HepG2 (cell line): Measurements from ENCODE around the gene CHRNG. TPM values are rescaled to one million over a fixed set of nuclear protein-coding genes. Genes with fewer than 3 reads are reported as not detected.

Experiments
- BCLAF1 ChIP-seq: fragments of 450-650 bp; IDR thresholded peaks from 2 replicates; pipeline ENCODE4 v1.6.1; 2017; ENCODE audit warnings: mild to moderate bottlenecking
- CTCF ChIP-seq: sonication (generic); formaldehyde crosslinking; IDR thresholded peaks from 2 replicates; pipeline ENCODE4 v1.5.0; 2020; ENCODE audit warnings: mild to moderate bottlenecking, missing genetic modification reagents, moderate library complexity
- MATR3 ChIP-seq: sonication (generic); formaldehyde crosslinking; IDR thresholded peaks from 2 replicates; pipeline ENCODE4 v1.4.0; 2020; ENCODE audit warnings: missing genetic modification reagents
- MEF2D ChIP-seq: sonication (generic); formaldehyde crosslinking; IDR thresholded peaks from 2 replicates; pipeline ENCODE4 v1.5.1; 2020; ENCODE audit warnings: mild to moderate bottlenecking, missing genetic modification reagents
- NFE2L2 ChIP-seq: fragments of 150-350 bp; IDR thresholded peaks from 2 replicates; pipeline ENCODE4 v1.6.1; 2014; ENCODE audit warnings: low read length
- PLSCR1 ChIP-seq: sonication (generic); formaldehyde crosslinking; IDR thresholded peaks from 2 replicates; pipeline ENCODE4 v1.5.0; 2020; ENCODE audit warnings: missing genetic modification reagents, mild to moderate bottlenecking, borderline replicate concordance
- ZBED4 ChIP-seq: sonication (generic); formaldehyde crosslinking; IDR thresholded peaks from 2 replicates; pipeline ENCODE4 v1.4.0; 2020; ENCODE audit warnings: missing genetic modification reagents, borderline replicate concordance
- ZGPAT ChIP-seq: IDR thresholded peaks from 2 replicates; pipeline ENCODE4 v1.6.1; 2016; ENCODE audit warnings: mild to moderate bottlenecking
- ZNF333 ChIP-seq: sonication (generic); formaldehyde crosslinking; IDR thresholded peaks from 2 replicates; pipeline ENCODE4 v1.4.0; 2020; ENCODE audit warnings: mild to moderate bottlenecking, missing genetic modification reagents, borderline replicate concordance
- ZNF501 ChIP-seq: sonication (generic); formaldehyde crosslinking; IDR thresholded peaks from 2 replicates; pipeline ENCODE4 v1.5.1; 2020; ENCODE audit warnings: mild to moderate bottlenecking, moderate library complexity, missing genetic modification reagents
- ZNF547 ChIP-seq: sonication (generic); formaldehyde crosslinking; IDR thresholded peaks from 2 replicates; pipeline ENCODE4 v1.5.1; 2020; ENCODE audit warnings: mild to moderate bottlenecking, missing genetic modification reagents
- ZNF598 ChIP-seq: sonication (generic); formaldehyde crosslinking; IDR thresholded peaks from 2 replicates; pipeline ENCODE4 v1.5.1; 2020; ENCODE audit warnings: mild to moderate bottlenecking, missing genetic modification reagents, borderline replicate concordance
- ZNF687 ChIP-seq: sonication (generic); formaldehyde crosslinking; IDR thresholded peaks from 2 replicates; pipeline ENCODE4 v1.5.1; 2020; ENCODE audit warnings: mild to moderate bottlenecking, missing genetic modification reagents, moderate library complexity
- polyA plus RNA-seq, 8 experiments: library from polyadenylated mRNA; depleted of rRNA in 3 of 8; stranded (reverse) in 7 of 8; unstranded in 1 of 8; fragments of >200 nt; fragmentation: Illumina TruSeq in 4 of 8; extraction: Trizol in 4 of 8; gene quantifications; 2 replicates each; pipeline versions ENCODE4 v1.2.1 to v1.2.3, GENCODE V29; 2011 to 2016; ENCODE audit warnings: low read depth in 4 of 8, missing spikeins in 1 of 8, mixed read lengths in 1 of 8; ENCODE audit not compliant: insufficient read depth in 1 of 8
- total RNA-seq, 5 experiments: library from RNA; depleted of rRNA; stranded (reverse); fragments of >200 nt; fragmentation: Illumina TruSeq; extraction: Trizol; gene quantifications; 2 replicates each; pipeline ENCODE4 v1.2.3, GENCODE V29; 2016; ENCODE audit warnings: low read depth in 1 of 5

CHRNG gene
- total and polyA plus RNA-seq, 2 of the 13 experiments (the other 11 are each of a cell fraction or from before 2014, with no cell fraction given): not detected

GRCh38 chr2:232521959-232522622 is 17.4 kb upstream of the CHRNG start (continued):
- TF ChIP-seq ZNF687 (CRISPR knock-in tag) (peak; percentile 26; the same call in 1 of the 2 replicates), ZGPAT (CRISPR knock-in tag) (no peak), BCLAF1 (no peak), NFE2L2 (no peak), ZNF598 (CRISPR knock-in tag) (0 out of 2 replicates have a peak, but pooled peaks have one; percentile 30), PLSCR1 (CRISPR knock-in tag) (no peak), ZNF501 (CRISPR knock-in tag) (no peak), MEF2D (CRISPR knock-in tag) (no peak), ZNF547 (CRISPR knock-in tag) (0 out of 2 replicates have a peak, but pooled peaks have one; percentile 38), MATR3 (CRISPR knock-in tag) (no peak), CTCF (CRISPR knock-in tag) (peak; percentile 79), ZNF333 (CRISPR knock-in tag) (no peak), ZBED4 (0 out of 2 replicates have a peak, but pooled peaks have one; percentile 20)
